ENCODE results near the gene CD63. TPM values are rescaled to one million over a fixed set of nuclear protein-coding genes. Genes with fewer than 3 reads are reported as not detected.

Gene CD63
- total and polyA plus RNA-seq, 2 of the 13 experiments (the other 11 are each of a cell fraction or from before 2014, with no cell fraction given) = 234 to 277 TPM

- TF ChIP-seq, protein P1, sequence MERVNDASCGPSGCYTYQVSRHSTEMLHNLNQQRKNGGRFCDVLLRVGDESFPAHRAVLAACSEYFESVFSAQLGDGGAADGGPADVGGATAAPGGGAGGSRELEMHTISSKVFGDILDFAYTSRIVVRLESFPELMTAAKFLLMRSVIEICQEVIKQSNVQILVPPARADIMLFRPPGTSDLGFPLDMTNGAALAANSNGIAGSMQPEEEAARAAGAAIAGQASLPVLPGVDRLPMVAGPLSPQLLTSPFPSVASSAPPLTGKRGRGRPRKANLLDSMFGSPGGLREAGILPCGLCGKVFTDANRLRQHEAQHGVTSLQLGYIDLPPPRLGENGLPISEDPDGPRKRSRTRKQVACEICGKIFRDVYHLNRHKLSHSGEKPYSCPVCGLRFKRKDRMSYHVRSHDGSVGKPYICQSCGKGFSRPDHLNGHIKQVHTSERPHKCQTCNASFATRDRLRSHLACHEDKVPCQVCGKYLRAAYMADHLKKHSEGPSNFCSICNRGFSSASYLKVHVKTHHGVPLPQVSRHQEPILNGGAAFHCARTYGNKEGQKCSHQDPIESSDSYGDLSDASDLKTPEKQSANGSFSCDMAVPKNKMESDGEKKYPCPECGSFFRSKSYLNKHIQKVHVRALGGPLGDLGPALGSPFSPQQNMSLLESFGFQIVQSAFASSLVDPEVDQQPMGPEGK (CRISPR knock-in tag; IDR thresholded peaks at IDR 0.05) = peak; percentile 98
- TF ChIP-seq FOXP1 (IDR thresholded peaks at IDR 0.05) (no peak), FOXP1 (CRISPR knock-in tag; IDR thresholded peaks at IDR 0.05) (no peak), CBX2 (IDR thresholded peaks at IDR 0.05; ENCODE audit: low read depth, low read length) (no peak), CBX2 (CRISPR knock-in tag; IDR thresholded peaks at IDR 0.05; ENCODE audit: low read depth) (no peak), TEAD2 (CRISPR knock-in tag; IDR thresholded peaks at IDR 0.05) (no peak), ZNF75D (CRISPR knock-in tag; IDR thresholded peaks at IDR 0.05; ENCODE audit: borderline replicate concordance) (no peak; the same call in 1 of the 2 replicates), TBL1XR1 (IDR thresholded peaks at IDR 0.05; ENCODE audit: borderline replicate concordance, low read length, partially characterized antibody) (no peak), RAD21 (CRISPR knock-in tag; IDR thresholded peaks at IDR 0.05) (no peak), RBM22 (optimal IDR thresholded peaks at IDR 0.05; ENCODE audit: low read length) (no peak), ZNF274 (CRISPR knock-in tag; IDR thresholded peaks at IDR 0.05) (no peak), ZNF724P (CRISPR knock-in tag; IDR thresholded peaks at IDR 0.05; ENCODE audit: borderline replicate concordance) (no peak), CAMTA2 (CRISPR knock-in tag; IDR thresholded peaks at IDR 0.05; ENCODE audit: borderline replicate concordance) (no peak), HIC2 (CRISPR knock-in tag; IDR thresholded peaks at IDR 0.05; ENCODE audit: low read depth) (no peak), TAF1 (CRISPR knock-in tag; IDR thresholded peaks at IDR 0.05) (peak; percentile 42), ZMYM2 (CRISPR knock-in tag; IDR thresholded peaks at IDR 0.05) (no peak), FOXO4 (CRISPR knock-in tag; conservative IDR thresholded peaks at IDR 0.05) (no peak), KDM2A (CRISPR knock-in tag; IDR thresholded peaks at IDR 0.05; ENCODE audit: borderline replicate concordance, low read depth) (peak; percentile 57), PITX1 (CRISPR knock-in tag; IDR thresholded peaks at IDR 0.05) (no peak), ARID2 (CRISPR knock-in tag; IDR thresholded peaks at IDR 0.05; ENCODE audit: borderline replicate concordance) (no peak), TBP (CRISPR knock-in tag; IDR thresholded peaks at IDR 0.05) (no peak), PPARG (CRISPR knock-in tag; conservative IDR thresholded peaks at IDR 0.05) (no peak)
- TF ChIP-seq, protein P2, sequence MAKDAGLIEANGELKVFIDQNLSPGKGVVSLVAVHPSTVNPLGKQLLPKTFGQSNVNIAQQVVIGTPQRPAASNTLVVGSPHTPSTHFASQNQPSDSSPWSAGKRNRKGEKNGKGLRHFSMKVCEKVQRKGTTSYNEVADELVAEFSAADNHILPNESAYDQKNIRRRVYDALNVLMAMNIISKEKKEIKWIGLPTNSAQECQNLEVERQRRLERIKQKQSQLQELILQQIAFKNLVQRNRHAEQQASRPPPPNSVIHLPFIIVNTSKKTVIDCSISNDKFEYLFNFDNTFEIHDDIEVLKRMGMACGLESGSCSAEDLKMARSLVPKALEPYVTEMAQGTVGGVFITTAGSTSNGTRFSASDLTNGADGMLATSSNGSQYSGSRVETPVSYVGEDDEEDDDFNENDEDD (CRISPR knock-in tag; IDR thresholded peaks at IDR 0.05; ENCODE audit: borderline replicate concordance) = peak; percentile 33; the same call in 1 of the 2 replicates
- TF ChIP-seq, protein P3, sequence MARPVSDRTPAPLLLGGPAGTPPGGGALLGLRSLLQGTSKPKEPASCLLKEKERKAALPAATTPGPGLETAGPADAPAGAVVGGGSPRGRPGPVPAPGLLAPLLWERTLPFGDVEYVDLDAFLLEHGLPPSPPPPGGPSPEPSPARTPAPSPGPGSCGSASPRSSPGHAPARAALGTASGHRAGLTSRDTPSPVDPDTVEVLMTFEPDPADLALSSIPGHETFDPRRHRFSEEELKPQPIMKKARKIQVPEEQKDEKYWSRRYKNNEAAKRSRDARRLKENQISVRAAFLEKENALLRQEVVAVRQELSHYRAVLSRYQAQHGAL (CRISPR knock-in tag; IDR thresholded peaks at IDR 0.05; ENCODE audit: not compliant biosample characterization) = no peak
Measured at GRCh38 chr12:55728939-55729818, at the start of gene CD63 (continued).

Data from HepG2 (cell line).